Panc1 (cell line): ENCODE data around the gene MFAP4. TPM values are rescaled to one million over a fixed set of nuclear protein-coding genes. Genes with fewer than 3 reads are reported as not detected.
A peak's percentile ranks its signal among the peaks of the same experiment; 100 is the strongest.

ENCODE experiments used
- ATAC-seq: fragments of 200-7000 bp; cut with Tn5 transposase; 2 replicates; pipeline ENCODE4 v1.9.1; 2020; ENCODE audit warnings: mild to moderate bottlenecking, moderate library complexity
- BruUV-seq: library from RNA; stranded (reverse); fragments of 400-500 nt; replicated peaks from 2 replicates; lab custom pipeline; 2021; lab: Mats Ljungman, UMichigan
- CTCF ChIA-PET: fragments of 300-600 bp; sonication (Branson Sonifier 250); formaldehyde crosslinking; loops from one replicate; lab custom pipeline; 2022; ENCODE audit warnings: antibody characterized with exemption; lab: Charles Lee
- POLR2A ChIA-PET: fragments of 300-600 bp; sonication (Branson Sonifier 250); formaldehyde crosslinking; loops from one replicate; lab custom pipeline; 2022; ENCODE audit warnings: antibody characterized with exemption; lab: Charles Lee
- DNase-seq: peaks from one replicate; pipeline ENCODE4 v3.0.0-alpha.2; 2010; ENCODE audit warnings: low read depth, low spot score
- H3K27ac ChIP-seq: 2 replicates; pipeline ENCODE4 v1.5.1; 2011; ENCODE audit warnings: mild to moderate bottlenecking, low read length, inconsistent platforms
- H3K27me3 ChIP-seq: fragments of 200-500 bp; sonication (Bioruptor generic); 2 replicates; pipeline ENCODE4 v1.6.0; 2014; ENCODE audit warnings: low read length, inconsistent platforms; ENCODE audit not compliant: control insufficient read depth, insufficient read depth
- H3K36me3 ChIP-seq: fragments of 200-500 bp; sonication (Bioruptor generic); 2 replicates; pipeline ENCODE4 v1.5.1; 2014; ENCODE audit warnings: inconsistent platforms, mild to moderate bottlenecking, low read length, moderate library complexity; ENCODE audit not compliant: control insufficient read depth, insufficient read depth
- H3K4me1 ChIP-seq: 2 replicates; pipeline ENCODE4 v1.5.1; 2011; ENCODE audit warnings: inconsistent platforms, mild to moderate bottlenecking, low read length, moderate library complexity; ENCODE audit not compliant: control insufficient read depth, insufficient read depth
- H3K4me3 ChIP-seq, 2 experiments: 2 replicates each; pipeline ENCODE4 v1.5.1; 2011 to 2012; ENCODE audit warnings: low read depth in 2 of 2, low read length in 2 of 2, mild to moderate bottlenecking in 2 of 2, inconsistent platforms in 1 of 2, moderate library complexity in 1 of 2
- H3K9me3 ChIP-seq: fragments of 200-500 bp; sonication (Bioruptor generic); 2 replicates; pipeline ENCODE4 v1.5.1; 2014; ENCODE audit warnings: low read depth, mild to moderate bottlenecking, inconsistent platforms, low read length, moderate library complexity; ENCODE audit not compliant: control insufficient read depth, insufficient read depth
- POLR2AphosphoS5 ChIP-seq: IDR thresholded peaks from 2 replicates; pipeline ENCODE4 v1.6.1; 2012; ENCODE audit warnings: mild to moderate bottlenecking, low read depth, low read length, moderate library complexity
- SIN3A ChIP-seq: IDR thresholded peaks from 2 replicates; pipeline ENCODE4 v1.6.1; 2012; ENCODE audit warnings: low read depth, mild to moderate bottlenecking, low read length, moderate library complexity, borderline replicate concordance; ENCODE audit not compliant: insufficient read depth
- TCF7L2 ChIP-seq: IDR thresholded peaks from 2 replicates; pipeline ENCODE4 v1.6.1; 2011; ENCODE audit warnings: mild to moderate bottlenecking, low read depth, low read length, inconsistent platforms
- in situ Hi-C: cut with HindIII; loops from 2 replicates; pipeline ENCODE4 v1.10.0; 2016; ENCODE audit warnings: low sequenced_read_pairs, low pct_unique_long_range_greater_than_20kb
- intact Hi-C: fragments of 100-400 bp; cut with micrococcal nuclease; formaldehyde crosslinking; loops from one replicate; pipeline ENCODE4 v1.10.0; 2022; ENCODE audit not compliant: unreplicated experiment
- total RNA-seq: library from RNA; stranded (reverse); gene quantifications from one replicate; pipeline ENCODE4 v1.2.1, GENCODE V29; 2021; ENCODE audit not compliant: unreplicated experiment
- TF ChIP-seq, protein P1 (sequence below), 2 experiments: IDR thresholded peaks; 2 replicates each; pipeline ENCODE4 v1.6.1; 2011 to 2012; ENCODE audit warnings: low read depth in 2 of 2, control low read depth in 1 of 2, low read length in 1 of 2, mild to moderate bottlenecking in 1 of 2, moderate library complexity in 1 of 2; ENCODE audit not compliant: insufficient read depth in 1 of 2
- TF ChIP-seq, protein P2 (sequence below): fragments of 450-650 bp; IDR thresholded peaks from 2 replicates; pipeline ENCODE4 v1.5.1; 2017; ENCODE audit warnings: mild to moderate bottlenecking

The MFAP4 gene
- total RNA-seq, 1 experiment from 2014 or later: 0.92 TPM

DNA sequence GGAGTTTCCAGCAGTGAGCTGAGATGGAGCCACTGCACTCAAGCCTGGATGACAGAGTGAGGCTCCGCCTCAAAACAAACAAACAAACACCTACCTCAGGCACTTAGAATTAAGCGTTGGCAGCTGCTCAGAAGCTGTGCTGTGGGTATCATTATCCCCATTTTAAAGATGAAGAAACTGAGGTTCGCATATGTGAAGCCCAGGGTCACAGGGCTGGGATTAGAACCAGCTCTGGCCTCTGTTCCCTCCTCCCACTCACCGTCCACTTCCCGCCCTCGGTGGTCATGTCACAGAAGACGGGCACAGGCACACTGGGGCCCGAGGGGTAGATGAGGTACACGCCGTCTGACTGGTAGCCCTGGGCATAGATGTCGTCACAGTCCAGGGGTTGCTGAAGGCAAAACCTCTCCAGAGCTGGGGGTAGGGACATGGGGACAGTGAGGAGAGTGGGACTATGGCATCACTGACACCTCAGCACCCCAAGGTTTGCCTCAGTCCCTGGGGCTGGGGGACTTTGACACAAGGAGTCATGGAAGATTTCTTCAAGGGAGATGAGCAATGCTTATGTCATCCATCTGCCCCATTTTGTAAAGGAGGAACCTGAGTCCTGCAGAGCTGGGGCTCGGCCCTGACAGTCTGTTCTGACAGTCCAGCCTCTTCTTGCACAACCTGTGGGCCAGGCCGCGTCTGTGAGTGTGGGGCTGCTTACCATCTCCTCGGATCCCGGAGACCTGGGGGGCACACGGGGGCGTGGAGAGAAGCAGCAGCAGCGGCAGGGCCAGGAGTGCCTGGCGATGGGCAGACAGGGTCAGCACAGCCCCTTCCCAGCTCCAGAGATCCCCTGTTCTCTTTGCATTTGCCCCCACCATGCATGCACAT lies 700 bp downstream of the MFAP4 start:
- H3K27ac ChIP-seq: no peak overlapping the region
- ChIA-PET CTCF (interaction anchor here (0.6 kb wide), 1 partner anchor 50 kb away, joined by 4 read pairs; no protein-coding TSS in a partner anchor), POLR2A (no interaction called here)
- H3K27me3 ChIP-seq: no peaks in the 10 kb centered on the region
- intact Hi-C loops (no loop called here), in situ Hi-C loops (no loop called here)
- no peaks in the 10 kb centered on the region for H3K9me3 ChIP-seq
- H3K36me3 ChIP-seq: no peaks in the 10 kb centered on the region
- ATAC-seq: peak; percentile 75
- H3K4me1 ChIP-seq: peaks cover 12% of the 10 kb centered on the region
- BruUV-seq: no TSS peak
- TF ChIP-seq, protein P1, sequence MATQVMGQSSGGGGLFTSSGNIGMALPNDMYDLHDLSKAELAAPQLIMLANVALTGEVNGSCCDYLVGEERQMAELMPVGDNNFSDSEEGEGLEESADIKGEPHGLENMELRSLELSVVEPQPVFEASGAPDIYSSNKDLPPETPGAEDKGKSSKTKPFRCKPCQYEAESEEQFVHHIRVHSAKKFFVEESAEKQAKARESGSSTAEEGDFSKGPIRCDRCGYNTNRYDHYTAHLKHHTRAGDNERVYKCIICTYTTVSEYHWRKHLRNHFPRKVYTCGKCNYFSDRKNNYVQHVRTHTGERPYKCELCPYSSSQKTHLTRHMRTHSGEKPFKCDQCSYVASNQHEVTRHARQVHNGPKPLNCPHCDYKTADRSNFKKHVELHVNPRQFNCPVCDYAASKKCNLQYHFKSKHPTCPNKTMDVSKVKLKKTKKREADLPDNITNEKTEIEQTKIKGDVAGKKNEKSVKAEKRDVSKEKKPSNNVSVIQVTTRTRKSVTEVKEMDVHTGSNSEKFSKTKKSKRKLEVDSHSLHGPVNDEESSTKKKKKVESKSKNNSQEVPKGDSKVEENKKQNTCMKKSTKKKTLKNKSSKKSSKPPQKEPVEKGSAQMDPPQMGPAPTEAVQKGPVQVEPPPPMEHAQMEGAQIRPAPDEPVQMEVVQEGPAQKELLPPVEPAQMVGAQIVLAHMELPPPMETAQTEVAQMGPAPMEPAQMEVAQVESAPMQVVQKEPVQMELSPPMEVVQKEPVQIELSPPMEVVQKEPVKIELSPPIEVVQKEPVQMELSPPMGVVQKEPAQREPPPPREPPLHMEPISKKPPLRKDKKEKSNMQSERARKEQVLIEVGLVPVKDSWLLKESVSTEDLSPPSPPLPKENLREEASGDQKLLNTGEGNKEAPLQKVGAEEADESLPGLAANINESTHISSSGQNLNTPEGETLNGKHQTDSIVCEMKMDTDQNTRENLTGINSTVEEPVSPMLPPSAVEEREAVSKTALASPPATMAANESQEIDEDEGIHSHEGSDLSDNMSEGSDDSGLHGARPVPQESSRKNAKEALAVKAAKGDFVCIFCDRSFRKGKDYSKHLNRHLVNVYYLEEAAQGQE (IDR thresholded peaks at IDR 0.05; ENCODE audit: insufficient read depth in 1 of 2, low read depth in 2 of 2, low read length in 1 of 2): no peak
- TF ChIP-seq SIN3A (no peak), TCF7L2 (no peak), POLR2AphosphoS5 (no peak)
- TF ChIP-seq, protein P2, sequence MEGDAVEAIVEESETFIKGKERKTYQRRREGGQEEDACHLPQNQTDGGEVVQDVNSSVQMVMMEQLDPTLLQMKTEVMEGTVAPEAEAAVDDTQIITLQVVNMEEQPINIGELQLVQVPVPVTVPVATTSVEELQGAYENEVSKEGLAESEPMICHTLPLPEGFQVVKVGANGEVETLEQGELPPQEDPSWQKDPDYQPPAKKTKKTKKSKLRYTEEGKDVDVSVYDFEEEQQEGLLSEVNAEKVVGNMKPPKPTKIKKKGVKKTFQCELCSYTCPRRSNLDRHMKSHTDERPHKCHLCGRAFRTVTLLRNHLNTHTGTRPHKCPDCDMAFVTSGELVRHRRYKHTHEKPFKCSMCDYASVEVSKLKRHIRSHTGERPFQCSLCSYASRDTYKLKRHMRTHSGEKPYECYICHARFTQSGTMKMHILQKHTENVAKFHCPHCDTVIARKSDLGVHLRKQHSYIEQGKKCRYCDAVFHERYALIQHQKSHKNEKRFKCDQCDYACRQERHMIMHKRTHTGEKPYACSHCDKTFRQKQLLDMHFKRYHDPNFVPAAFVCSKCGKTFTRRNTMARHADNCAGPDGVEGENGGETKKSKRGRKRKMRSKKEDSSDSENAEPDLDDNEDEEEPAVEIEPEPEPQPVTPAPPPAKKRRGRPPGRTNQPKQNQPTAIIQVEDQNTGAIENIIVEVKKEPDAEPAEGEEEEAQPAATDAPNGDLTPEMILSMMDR: no peak
- DNase-seq: no peak
- H3K4me3 ChIP-seq: peak overlapping the region in 1 of 2 experiments; percentile 27; a peak in 1 of 4 replicates

DNA sequence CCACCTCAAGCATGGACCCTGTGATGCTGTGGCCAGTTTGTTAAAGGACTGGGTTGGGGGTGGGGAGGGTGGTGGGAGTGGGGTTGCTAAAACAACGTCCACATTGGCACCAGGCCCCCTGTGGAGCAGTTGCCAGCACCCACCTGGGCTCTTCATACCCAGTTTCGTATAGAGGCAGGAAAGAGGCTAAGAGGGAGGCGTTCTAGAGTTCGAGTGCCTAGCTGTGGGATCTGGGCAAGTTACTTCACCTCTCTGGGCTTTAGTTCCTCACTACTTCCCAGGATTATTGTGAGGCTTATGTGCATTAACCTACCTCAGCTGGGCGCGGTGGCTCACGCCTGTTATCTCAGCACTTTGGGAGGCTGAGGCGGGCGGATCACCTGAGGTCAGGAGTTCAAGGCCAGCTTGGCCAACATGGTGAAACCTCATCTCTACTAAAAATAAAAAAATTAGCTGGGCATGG lies 1.4 kb downstream of the MFAP4 start:
- POLR2A ChIA-PET: no interaction called here
- no peaks in the 10 kb centered on the region for H3K9me3 ChIP-seq
- H3K4me3 ChIP-seq: no peak overlapping the region; a peak in 1 of 4 replicates
- no peak overlapping the region for H3K27ac ChIP-seq
- TF ChIP-seq, protein P1 (IDR thresholded peaks at IDR 0.05; ENCODE audit: insufficient read depth in 1 of 2, low read depth in 2 of 2, low read length in 1 of 2): no peak
- no peak for TF ChIP-seq TCF7L2
- TF ChIP-seq, protein P2: no peak
- no peak for TF ChIP-seq SIN3A
- no peak for TF ChIP-seq POLR2AphosphoS5
- intact Hi-C loops: no loop called here
- in situ Hi-C loops: no loop called here
- peaks cover 12% of the 10 kb centered on the region for H3K4me1 ChIP-seq
- ATAC-seq (no peak), DNase-seq (no peak)
- no TSS peak for BruUV-seq
- no peaks in the 10 kb centered on the region for H3K36me3 ChIP-seq
- CTCF ChIA-PET: no interaction called here
- H3K27me3 ChIP-seq: no peaks in the 10 kb centered on the region
